ENCODE measurements around the gene GALNT10.

DNA sequence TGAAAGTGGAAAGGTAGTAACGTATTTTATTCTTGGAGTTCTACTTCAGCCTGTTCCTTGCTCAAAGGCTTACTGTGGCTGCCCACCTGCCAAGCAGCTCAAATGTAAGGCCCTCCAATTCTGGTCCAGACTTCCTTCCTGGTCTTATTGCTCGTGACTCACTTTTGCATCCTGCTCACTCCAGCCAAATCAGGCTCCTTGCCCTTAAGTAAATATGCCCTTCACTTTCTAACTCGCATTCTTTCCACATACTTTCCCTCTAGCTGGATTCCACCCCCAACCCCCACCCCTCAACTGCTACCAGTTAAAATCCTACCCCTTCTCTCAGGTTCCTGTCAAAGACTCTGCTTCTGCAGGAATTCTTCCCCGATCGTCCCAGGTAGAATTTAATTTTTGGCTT lies 96.6 kb downstream of the GALNT10 start:
- TF ChIP-seq, protein P1, sequence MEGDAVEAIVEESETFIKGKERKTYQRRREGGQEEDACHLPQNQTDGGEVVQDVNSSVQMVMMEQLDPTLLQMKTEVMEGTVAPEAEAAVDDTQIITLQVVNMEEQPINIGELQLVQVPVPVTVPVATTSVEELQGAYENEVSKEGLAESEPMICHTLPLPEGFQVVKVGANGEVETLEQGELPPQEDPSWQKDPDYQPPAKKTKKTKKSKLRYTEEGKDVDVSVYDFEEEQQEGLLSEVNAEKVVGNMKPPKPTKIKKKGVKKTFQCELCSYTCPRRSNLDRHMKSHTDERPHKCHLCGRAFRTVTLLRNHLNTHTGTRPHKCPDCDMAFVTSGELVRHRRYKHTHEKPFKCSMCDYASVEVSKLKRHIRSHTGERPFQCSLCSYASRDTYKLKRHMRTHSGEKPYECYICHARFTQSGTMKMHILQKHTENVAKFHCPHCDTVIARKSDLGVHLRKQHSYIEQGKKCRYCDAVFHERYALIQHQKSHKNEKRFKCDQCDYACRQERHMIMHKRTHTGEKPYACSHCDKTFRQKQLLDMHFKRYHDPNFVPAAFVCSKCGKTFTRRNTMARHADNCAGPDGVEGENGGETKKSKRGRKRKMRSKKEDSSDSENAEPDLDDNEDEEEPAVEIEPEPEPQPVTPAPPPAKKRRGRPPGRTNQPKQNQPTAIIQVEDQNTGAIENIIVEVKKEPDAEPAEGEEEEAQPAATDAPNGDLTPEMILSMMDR (IDR thresholded peaks at IDR 0.05), result no peak
- no peak for TF ChIP-seq ZFX (IDR thresholded peaks at IDR 0.05; ENCODE audit: borderline replicate concordance)
